Hematopoietic multipotent progenitor cell (in vitro differentiated cells): Measurements from ENCODE around the gene PRSS3. TPM values are rescaled to one million over a fixed set of nuclear protein-coding genes. Genes with fewer than 3 reads are reported as not detected.
"Not testable (repeated sequence)": the region's sequence is repeated elsewhere in the genome, so short reads cannot be mapped to it uniquely, and the experiment has no call there.

Experiments used
- DNase-seq, 3 donors: peaks; one replicate each; pipeline ENCODE4 v3.0.0-alpha.2; 2011 to 2015; ENCODE audit warnings: low read depth in 2 of 3, low spot score in 2 of 3
- total RNA-seq: library from RNA; depleted of rRNA; stranded (reverse); fragments of >200 nt; gene quantifications from one replicate; pipeline ENCODE4 v1.2.3, GENCODE V29; 2012

Gene PRSS3
- total RNA-seq, 1 donor: 0.27 TPM

- no peak for DNase-seq
Measured at GRCh38 chr9:33782395-33783152, 12.8 kb upstream of the PRSS3 start.

- no peak for DNase-seq
Measured at GRCh38 chr9:33785914-33786313, 9.4 kb upstream of the PRSS3 start.

DNA sequence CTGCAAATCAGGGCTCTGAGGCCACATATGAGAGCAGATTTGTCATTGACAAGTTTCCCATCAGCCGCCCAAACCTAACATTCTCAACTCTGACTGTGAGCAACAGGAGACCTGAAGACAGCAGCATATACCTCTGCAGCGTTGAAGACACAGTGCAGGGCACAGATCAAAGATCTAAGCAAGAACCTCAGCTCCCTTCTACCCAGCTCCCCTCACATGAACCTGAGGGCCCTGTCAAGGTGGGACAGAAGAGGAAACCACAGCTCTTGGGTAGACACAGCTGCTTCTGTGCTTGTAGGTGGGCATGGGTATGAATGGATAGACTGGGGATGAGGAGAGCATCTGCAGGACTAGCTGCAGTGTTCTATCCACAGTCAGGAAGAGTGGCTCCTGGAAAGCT is 8.7 kb upstream of the PRSS3 start:
- no peak for DNase-seq

DNA sequence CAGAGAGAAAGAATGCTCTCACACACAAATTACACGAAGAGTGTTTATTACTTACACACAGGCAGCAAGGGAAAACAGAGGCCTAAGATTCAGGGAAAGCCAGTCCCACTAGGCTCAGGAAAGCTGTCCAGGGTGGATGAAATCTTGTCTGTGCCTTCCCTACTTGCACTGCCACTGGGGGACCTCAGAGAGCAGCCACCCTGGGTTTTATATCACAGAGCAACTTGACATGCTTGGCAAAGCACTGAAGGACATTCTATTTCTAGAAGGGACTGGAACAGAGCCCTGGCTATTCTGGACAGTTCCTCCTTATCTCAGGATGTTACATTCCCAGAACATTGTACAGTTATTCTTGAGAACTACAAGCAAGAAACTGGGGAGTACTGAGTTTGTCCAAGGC is 7.5 kb upstream of the PRSS3 start:
- no peak for DNase-seq

DNA sequence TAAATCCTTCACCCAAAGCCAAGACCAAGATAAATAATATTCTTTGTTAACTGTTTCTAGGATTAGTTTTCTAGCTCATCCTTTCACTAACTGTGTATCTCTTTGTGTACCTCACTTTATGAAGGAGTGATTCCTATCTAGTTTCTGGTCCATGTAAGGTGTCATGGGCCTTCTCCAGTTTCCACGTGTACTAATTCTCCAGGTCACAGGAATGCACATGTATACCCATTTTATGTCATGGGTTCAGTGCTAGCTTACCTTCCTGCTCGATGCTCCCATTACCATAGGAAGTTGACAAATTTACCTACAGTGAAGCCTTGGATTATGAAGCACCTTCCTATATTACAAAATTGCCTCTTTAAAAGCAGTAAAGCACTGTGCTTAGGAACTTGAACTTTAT is 5.9 kb upstream of the PRSS3 start:
- not testable (repeated sequence) for DNase-seq

GRCh38 chr9:33791117-33791516 is 4.2 kb upstream of the PRSS3 start:
- no peak for DNase-seq

DNA sequence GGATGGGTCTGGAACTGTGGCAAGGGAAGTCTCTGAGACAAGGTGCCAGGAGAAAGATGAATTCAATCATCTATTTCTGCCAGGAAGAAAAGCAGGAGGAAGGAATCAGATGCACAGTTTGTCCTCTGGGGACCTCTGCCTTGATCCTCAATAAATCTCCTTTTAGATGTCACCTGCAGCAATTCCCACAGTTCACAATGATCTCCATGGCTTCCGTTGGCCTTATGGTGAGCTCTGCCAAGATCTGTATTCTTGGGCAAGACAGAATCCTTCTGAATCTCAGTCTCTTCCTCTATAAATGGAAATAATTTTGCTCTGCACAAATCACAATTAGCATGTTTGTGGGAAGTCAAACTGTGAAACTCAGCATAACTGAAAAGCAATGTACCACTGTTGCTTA is 1.9 kb upstream of the PRSS3 start:
- not testable (repeated sequence) for DNase-seq

DNA sequence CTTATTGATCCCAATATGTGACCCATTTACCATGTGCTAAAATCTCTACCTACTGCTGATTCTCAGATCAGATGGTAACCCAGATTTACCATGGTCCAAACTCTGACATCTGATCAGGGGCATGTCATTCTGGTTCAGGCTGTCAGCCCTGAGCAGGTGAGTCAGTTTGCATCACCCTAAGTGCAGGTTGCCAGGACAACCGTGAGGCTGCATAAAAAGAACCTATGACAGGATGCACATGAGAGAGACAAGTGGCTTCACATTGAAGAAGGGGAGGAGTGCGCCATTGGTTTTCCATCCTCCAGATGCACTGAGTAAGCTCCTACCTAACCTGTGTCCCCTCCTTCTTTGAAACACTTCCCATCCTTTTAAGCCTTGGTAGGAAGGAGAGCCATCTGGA is 801 bp upstream of the PRSS3 start:
- DNase-seq: no peak

DNA sequence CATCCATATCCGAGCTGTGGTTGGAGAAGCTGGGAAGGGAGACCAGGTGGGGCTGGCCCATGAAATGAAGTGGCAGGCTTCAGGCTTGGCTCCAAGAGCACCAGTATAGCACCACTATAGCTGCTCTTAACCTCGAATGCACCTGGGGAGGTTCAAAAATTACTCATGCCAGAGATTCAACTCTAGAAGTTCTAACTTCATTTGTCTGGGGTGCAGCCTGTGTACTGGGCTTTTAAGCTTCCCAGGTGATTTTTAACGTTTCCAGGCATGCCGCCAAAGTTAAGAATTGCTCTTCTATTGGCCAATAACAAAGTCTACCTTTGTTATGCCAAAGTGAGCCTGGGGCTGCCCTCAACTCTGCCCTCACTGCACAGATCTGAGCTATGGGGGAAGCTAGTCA is 458 bp downstream of the PRSS3 start:
- no peak for DNase-seq

DNA sequence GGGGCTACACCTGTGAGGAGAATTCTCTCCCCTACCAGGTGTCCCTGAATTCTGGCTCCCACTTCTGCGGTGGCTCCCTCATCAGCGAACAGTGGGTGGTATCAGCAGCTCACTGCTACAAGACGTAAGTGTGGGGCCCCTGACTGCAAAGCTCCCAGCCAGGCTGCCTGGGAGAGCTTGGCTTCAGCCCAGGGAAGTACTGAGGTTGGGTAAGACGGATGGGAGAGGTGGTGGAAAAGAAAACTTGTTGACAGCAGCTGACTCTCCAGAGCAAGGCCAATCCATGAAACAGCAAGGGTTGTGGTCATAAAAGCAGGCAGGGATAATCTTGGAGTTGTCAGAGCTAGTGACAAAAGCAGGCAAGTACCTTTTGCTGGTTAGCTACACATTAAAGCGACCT is 1.3 kb downstream of the PRSS3 start:
- DNase-seq: not testable (repeated sequence)

DNA sequence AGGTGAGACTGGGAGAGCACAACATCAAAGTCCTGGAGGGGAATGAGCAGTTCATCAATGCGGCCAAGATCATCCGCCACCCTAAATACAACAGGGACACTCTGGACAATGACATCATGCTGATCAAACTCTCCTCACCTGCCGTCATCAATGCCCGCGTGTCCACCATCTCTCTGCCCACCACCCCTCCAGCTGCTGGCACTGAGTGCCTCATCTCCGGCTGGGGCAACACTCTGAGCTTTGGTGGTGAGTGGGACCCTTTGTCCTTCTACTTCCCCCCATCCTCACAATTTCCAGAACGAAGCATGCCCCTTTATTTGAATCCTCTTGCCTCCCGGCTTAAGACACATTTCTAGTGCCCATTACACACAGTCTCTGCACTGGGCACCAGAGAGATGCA is 2.5 kb downstream of the PRSS3 start:
- no peak for DNase-seq

GRCh38 chr9:33798545-33798944 is 3.2 kb downstream of the PRSS3 start:
- no peak for DNase-seq

- DNase-seq: no peak
Measured at GRCh38 chr9:33799928-33800704, 4.8 kb downstream of the PRSS3 start.

GRCh38 chr9:33800886-33801285 is 5.5 kb downstream of the PRSS3 start:
- DNase-seq: no peak

- not testable (repeated sequence) for DNase-seq
Measured at GRCh38 chr9:33801943-33802500, 6.7 kb downstream of the PRSS3 start.

- DNase-seq: not testable (repeated sequence)
Measured at GRCh38 chr9:33804196-33804595, 8.8 kb downstream of the PRSS3 start.

DNA sequence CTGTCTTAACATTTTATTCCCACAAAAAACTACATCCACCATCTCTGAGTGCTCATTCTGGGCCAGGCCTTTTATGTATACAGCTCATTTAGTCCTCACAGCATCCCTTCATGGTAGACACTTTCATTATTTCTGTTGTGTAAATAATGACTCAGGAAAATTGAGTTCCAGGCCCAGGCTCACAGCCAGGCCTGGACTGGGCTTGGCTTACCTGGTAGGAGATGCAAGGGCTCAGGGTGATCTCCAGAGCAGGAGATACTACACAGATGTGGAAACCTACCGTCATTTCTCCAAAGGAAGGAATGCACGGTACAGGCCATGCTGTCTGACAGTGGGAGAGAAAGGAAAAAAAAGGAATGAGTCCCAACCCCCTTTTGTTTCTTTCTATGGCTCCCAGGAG is 11.8 kb downstream of the PRSS3 start:
- DNase-seq: not testable (repeated sequence)

DNA sequence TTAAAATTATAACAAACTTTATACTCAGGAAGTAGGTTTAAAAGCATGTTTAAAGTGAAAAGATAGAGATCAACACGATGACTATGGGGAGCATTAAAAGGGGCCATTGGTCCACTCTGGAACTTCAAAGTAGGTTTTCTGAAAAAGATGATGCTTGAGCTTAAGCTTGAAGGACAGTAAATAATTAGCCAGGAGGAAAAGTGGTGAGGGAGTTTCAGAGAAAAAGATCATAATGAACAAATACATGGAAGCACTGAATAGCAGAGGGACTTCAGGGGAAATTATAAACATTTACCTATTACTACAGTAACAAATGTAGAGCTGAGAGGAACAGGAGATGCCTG is 13.6 kb downstream of the PRSS3 start:
- not testable (repeated sequence) for DNase-seq

DNA sequence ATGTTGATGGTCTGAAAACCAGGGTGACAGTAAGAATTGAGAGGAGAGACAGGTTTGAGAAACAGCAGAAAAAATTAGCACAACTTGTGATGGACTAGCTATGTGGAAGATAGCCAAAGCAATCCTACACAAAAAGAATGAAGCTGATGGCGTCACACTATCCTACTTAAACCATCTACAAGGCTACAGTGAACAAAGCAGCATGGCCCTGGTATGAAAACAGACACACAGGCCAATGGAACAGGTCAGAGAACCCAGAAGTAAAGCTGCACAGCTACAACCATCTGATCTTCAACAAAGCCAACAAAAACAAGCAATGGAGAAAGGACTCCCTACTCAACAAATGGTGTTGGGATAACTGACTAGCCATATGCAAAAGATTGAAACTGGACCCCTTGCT is 14.1 kb downstream of the PRSS3 start:
- no peak for DNase-seq

DNA sequence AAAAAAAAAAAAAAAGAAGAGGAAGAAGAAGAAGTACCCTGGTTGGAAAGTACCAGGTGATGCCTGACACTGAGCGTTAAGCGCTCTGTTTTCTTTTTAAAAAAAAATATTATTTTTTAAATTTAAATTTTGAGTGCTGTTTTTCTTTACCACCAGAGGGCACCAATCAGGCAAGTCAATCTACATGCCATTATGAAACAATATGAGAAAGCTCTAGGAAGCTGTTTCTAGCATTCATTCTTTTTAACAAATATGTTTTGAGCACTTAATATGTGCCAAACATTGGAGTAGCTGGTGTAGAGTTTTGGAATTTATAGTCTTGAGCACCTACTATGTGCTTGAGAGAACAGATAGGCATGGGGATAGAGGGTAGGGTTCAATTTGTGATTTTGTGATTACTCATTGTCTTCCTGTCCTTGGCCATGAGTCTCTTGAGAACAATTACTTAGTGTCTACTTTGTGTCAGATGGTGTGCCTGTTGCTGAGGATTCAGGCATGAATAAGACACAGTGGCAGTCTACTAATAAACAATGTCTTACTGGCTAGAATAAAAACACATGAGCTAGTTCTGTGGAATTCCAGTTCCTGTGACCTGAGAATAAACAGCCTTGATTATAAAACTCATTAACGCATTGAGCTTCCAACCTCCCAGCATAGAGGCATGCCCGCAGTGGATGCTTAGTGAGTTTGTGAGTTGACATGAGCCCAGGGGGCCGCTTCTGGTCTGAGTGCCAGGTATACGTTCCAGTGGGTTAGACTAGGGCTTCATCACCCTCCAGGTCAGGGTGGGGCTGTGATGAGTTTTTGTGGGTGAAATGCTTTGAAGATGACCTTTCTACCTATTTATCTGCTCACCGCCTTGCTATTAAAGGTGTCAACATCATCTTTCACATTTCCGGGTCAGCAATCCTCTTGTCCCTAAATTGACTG is 18.6 kb downstream of the PRSS3 start:
- DNase-seq: peak in 2 of 3 donors; percentile 65 to 80

- no peak for DNase-seq
Measured at GRCh38 chr9:33815781-33816180, 20.4 kb downstream of the PRSS3 start.
